GM18498 (cell line): ENCODE results near the gene DOCK1.

Experiments used
- ATAC-seq: cut with Tn5 transposase; IDR thresholded peaks from one replicate; pipeline ENCODE4 v1.9.1; 2021; ENCODE audit warnings: mild to moderate bottlenecking, moderate library complexity; ENCODE audit not compliant: unreplicated experiment

The DOCK1 gene

GRCh38 chr10:127127822-127128221 is 222.6 kb downstream of the DOCK1 start:
- ATAC-seq = no peak

GRCh38 chr10:127129104-127129503 is 223.9 kb downstream of the DOCK1 start:
- ATAC-seq = no peak

- no peak for ATAC-seq
Observed at GRCh38 chr10:127132451-127132850, 227.2 kb downstream of the DOCK1 start.

GRCh38 chr10:127133225-127133624 is 228.0 kb downstream of the DOCK1 start:
- no peak for ATAC-seq

DNA sequence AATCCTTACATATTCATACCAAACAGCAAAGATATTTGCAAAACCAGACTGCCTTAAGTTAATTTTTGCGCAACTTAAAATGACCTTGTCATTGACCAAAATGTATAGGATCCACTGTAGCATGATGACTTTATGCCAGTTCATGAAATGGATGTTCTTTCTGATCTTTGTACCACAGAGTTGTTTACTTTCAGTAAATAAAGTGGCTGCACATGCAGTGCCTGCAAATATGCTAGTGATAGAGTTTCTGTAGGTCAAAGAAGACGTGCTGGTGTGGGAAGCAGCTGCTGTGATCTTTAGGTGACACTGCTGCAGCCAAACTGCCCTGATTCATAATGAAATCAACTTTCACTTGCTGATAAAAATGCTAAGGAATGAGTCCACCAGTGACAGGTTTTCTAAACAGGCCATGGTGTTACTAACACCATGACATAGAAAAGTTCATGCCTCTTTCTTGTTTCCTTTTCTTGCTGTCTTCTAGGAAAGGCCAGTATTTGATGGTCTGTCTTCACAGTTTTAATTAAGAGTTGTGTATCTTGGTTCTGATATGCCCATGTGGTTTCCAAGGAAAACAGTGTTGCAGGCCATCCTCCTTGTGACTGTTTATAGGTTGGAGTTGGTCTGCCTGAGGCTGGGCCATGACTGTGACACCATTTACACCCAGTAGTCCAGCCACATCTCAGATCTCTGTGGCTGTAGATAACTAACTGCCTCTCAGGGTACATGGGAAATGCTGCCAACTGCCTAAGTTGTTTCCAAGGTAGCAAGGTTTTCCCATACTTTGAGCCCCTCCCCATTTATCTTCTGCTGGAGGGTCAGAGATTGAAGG is 228.7 kb downstream of the DOCK1 start:
- ATAC-seq = no peak

GRCh38 chr10:127135844-127136577 is 230.8 kb downstream of the DOCK1 start:
- no peak for ATAC-seq

DNA sequence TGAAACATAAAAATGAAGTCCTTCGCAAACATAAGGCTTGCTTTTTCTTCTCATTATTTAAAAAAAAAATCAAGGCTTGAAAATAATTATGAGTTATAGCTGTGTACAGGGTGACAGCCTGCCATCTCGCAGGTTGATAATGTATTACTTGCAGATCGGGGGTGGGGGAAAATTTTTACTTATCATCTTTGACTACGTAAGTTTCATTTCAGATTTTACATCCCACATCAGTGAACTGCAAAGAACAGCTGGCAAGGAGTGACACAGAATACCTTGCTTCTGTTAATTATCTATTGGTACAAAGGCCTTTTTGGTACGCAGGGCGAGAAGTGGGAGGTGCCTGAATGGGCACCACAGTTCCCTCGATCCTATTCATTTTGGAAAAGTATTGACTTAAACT is 232.2 kb downstream of the DOCK1 start:
- no peak for ATAC-seq

DNA sequence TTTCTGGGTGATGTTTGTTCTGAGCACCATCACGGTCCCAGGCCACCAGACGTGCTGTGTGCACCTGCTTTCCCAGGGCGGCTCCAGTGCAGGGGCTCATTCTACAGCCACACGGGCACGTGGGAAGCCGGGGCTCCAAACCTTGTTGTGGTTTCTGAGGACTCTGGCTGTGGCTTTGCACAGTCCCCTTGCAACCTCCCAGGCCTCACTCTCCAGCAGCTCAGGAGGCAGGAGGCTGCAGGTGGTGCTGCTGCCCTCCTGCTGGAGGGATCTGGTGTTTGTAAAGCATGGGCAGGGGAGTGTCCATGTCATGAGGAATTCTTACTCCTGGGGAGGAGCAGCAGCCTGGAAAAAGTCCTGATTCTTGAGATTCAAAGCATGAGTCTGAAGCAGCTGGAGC is 236.9 kb downstream of the DOCK1 start:
- ATAC-seq = no peak

- no peak for ATAC-seq
Observed at GRCh38 chr10:127142856-127143255, 237.6 kb downstream of the DOCK1 start.

GRCh38 chr10:127145173-127145572 is 239.9 kb downstream of the DOCK1 start:
- ATAC-seq = no peak

DNA sequence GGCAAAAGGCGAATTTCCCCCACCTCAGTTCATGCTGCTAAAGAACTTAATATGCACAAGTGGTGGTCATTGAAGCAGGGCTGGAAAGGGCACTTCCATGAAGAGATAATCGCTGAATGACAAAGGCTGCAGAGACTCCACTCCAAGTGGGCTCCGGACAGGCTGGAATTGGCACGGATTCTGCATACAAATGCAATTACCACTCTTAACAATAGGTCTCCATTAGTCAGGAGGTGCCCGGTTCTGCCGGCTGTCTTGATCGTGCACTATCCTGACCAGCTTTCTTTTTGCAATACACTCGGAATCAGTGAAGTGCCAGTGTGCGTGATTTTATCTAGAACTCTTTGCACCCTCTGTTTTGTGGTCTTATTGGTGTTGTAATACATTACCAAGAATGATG is 241.4 kb downstream of the DOCK1 start:
- no peak for ATAC-seq

DNA sequence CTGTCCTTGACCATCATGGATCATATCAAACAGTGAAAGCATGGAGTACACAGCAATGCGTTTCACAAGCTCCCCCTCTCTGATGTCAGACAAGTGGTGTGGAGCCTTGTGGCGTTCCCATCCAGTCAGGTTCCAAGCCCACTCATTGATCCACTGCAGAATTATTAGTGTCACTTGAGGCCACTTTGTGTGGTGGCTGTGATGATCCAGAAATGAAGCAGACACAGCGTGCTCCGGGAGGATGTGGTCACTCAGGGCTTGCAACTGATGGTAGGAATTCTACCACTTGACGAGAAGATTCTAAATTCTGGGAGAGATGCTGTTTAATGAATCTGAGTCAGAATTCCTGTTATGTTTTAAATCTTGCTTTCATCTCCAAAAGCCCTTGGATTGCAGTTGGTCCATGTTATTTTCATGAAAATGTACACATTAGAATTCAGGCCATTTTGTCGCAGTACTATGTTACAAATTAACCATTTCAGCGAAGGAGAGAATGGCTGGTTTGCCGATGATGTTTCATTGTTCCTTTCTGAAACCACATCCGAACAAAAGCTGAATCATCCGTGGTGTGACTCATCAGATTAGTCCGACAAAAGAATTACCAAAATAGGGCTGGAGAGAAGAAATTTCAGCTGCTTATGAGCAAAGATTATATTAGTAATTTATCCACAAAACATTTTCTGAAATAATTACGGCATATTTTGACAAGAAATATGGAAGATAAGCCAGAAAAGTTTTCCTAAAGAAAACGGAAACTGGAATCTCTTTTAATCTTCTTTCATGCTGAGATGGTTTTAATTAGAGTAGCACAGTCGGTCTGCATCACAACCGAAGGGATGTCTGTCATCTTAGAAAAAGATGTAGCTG is 243.1 kb downstream of the DOCK1 start:
- no peak for ATAC-seq

GRCh38 chr10:127148933-127149220 is 243.6 kb downstream of the DOCK1 start:
- ATAC-seq = no peak

DNA sequence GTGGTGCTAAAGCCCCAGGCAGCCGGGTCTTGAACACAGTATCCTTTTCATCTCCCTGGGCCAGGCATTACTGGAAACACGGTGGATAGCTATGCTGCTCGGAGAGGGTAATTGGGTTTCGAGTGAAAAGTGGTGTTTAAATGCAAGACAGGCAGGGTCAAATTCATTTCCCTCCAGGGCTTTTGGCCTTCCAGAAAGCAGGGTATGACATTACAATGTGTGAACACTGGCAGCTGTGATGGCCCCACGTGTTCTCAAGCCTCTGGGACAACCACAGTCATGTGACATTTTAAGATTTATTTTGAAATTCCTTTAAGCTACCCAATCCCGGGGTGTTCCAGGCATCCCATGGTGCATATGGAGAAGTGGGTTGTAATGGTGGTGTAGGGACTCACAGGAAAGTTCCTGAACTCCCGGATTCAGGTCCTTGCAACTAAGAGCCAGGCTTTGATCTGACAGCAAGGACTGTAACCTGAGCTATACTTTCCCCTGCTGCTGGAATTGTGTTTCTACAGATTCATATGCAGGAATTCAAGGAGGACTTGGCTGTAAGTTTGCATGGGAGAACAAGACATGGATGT is 244.4 kb downstream of the DOCK1 start:
- ATAC-seq = no peak

GRCh38 chr10:127150136-127150535 is 244.9 kb downstream of the DOCK1 start:
- ATAC-seq = no peak

GRCh38 chr10:127151541-127151940 is 246.3 kb downstream of the DOCK1 start:
- ATAC-seq = no peak

DNA sequence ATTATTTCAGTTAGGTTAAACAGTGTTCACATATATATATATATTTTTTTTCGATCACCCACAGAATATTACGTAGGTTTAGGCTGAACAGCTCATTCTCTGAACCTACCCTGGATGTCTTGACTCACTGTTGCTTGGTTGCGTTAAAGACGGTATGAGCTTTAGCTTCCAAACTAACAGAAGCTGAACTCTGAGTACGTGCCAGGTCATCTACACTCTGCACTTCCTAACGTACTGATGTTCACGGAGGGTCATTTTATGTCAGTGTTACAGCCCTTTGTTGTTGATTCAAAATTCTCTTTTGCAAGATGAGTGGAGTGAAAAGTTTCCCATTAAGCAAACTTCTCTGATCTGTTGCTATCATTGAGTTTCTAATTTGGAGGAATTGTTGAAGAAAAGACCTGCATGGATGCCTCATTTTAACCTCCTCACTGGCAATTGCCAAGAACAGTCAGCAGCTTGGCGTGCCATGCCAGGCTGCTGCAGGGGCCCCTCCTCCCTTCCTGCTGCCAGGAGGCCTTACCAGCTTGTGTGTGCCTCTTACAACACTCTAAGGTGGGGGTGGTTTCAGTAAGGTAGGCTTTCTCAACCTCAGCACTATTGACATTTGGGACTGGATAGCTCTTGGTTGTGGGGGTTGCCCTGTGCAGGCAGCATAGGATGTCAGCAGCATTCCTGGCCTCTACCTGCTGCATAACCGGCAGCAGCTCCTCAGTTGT is 246.9 kb downstream of the DOCK1 start:
- ATAC-seq = no peak

- ATAC-seq = no peak
Observed at GRCh38 chr10:127153181-127153580, 248.0 kb downstream of the DOCK1 start.

GRCh38 chr10:127154831-127155620 is 249.8 kb downstream of the DOCK1 start:
- no peak for ATAC-seq

DNA sequence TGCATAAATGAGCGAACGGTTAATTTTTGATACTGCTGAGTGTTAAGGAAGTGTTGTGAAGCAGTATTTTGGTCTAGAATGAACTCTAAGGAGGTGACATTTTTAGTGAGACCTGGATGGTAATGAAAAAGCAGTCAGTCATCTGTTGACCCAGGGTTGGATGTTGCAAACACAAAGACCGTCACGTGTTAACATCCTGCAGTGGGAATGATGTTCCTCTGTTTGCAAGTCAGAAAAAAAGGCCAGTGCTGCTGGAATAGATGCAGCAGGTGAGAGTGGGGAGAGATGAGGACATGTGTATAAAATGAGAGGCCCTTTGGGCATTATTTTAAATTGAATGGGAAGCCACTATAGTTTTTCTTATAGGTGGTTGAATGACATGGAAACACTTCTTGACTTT is 251.9 kb downstream of the DOCK1 start:
- no peak for ATAC-seq
